ENCODE measurements around the gene CDH15. TPM values are rescaled to one million over a fixed set of nuclear protein-coding genes. Genes with fewer than 3 reads are reported as not detected.
"Not testable (repeated sequence)": the region's sequence is repeated elsewhere in the genome, so short reads cannot be mapped to it uniquely, and the experiment has no call there.

Gene CDH15
- total and polyA plus RNA-seq, 9 donors: 0.10 to 0.45 (median 0.30) TPM; not detected in 5

DNA sequence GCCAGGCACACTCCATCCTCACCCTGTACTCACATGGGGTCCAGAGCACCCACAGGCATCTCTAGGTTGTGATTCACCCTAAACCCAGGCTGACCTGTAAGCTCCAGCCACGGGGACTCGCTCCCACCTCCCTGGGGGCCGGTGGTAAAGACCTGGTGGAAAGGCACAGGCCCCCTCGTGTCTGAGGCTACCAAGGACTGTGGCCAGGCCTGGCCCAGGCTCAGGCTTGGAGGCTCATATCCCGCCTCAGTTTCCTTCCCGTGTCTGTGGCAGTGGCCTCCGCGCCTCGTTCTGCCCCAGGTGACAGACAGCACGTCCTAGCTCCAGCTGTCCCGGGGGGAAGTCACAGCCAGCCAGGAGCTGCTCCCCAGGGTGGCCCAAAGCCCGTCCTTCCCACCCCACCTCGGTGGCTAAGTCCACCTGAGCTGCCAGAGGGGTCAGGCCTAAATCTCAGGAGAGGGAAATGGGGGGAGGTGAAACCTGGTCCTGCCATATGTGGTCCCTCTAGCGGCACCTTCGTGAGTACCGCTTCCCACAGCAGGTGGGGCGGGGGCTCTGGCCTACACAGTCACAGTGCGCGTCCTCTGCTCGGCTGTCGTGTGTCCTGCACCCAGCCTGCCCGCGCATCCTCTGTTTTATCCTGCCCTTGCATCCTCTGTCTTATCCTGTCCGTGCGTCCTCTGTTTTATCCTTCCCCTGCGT, 12.6 kb downstream of the CDH15 start:
- H3K36me3 ChIP-seq: no peaks in the 10 kb centered on the region
- no peak for DNase-seq
- TF ChIP-seq, protein P1, sequence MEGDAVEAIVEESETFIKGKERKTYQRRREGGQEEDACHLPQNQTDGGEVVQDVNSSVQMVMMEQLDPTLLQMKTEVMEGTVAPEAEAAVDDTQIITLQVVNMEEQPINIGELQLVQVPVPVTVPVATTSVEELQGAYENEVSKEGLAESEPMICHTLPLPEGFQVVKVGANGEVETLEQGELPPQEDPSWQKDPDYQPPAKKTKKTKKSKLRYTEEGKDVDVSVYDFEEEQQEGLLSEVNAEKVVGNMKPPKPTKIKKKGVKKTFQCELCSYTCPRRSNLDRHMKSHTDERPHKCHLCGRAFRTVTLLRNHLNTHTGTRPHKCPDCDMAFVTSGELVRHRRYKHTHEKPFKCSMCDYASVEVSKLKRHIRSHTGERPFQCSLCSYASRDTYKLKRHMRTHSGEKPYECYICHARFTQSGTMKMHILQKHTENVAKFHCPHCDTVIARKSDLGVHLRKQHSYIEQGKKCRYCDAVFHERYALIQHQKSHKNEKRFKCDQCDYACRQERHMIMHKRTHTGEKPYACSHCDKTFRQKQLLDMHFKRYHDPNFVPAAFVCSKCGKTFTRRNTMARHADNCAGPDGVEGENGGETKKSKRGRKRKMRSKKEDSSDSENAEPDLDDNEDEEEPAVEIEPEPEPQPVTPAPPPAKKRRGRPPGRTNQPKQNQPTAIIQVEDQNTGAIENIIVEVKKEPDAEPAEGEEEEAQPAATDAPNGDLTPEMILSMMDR (IDR thresholded peaks at IDR 0.05): no peak
- TF ChIP-seq POLR2A (IDR thresholded peaks at IDR 0.05) (no peak), EP300 (IDR thresholded peaks at IDR 0.05) (no peak)
- 57 to 64% (median 63%) methylated on average over 26 of the region's 26 CpGs for WGBS, 3 donors
- intact Hi-C loops (cut with DNase I): no loop called here
- no peaks in the 10 kb centered on the region for H3K27me3 ChIP-seq
- H3K4me1 ChIP-seq (ENCODE audit: insufficient read depth): no peaks in the 10 kb centered on the region
- no peak overlapping the region for H3K27ac ChIP-seq
- no peak overlapping the region for H3K4me3 ChIP-seq
- no peaks in the 10 kb centered on the region for H3K9me3 ChIP-seq

DNA sequence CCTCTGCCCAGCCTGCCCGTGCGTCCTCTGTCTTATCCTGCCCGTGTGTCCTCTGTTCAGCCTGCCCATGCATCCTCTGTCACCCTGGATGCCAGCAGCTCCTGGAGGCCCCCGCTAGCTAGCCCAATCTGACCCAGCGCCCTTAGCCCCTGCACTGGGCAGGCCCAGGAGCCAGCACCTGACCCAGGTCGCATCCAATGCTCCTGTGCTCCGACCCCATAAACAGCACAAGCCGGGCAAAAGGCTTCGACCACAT, 13.1 kb downstream of the CDH15 start:
- Histone ChIP-seq H3K27me3 (no peaks in the 10 kb centered on the region), H3K9me3 (no peaks in the 10 kb centered on the region), H3K27ac (no peak overlapping the region), H3K4me3 (no peak overlapping the region), H3K4me1 (ENCODE audit: insufficient read depth) (no peaks in the 10 kb centered on the region), H3K36me3 (no peaks in the 10 kb centered on the region)
- intact Hi-C loops (cut with DNase I): no loop called here
- no peak for DNase-seq
- TF ChIP-seq EP300 (IDR thresholded peaks at IDR 0.05) (no peak), POLR2A (IDR thresholded peaks at IDR 0.05) (no peak)
- TF ChIP-seq, protein P1 (IDR thresholded peaks at IDR 0.05): no peak
- WGBS, 3 donors: 66 to 72% (median 69%) methylated on average over 9 of the region's 9 CpGs

DNA sequence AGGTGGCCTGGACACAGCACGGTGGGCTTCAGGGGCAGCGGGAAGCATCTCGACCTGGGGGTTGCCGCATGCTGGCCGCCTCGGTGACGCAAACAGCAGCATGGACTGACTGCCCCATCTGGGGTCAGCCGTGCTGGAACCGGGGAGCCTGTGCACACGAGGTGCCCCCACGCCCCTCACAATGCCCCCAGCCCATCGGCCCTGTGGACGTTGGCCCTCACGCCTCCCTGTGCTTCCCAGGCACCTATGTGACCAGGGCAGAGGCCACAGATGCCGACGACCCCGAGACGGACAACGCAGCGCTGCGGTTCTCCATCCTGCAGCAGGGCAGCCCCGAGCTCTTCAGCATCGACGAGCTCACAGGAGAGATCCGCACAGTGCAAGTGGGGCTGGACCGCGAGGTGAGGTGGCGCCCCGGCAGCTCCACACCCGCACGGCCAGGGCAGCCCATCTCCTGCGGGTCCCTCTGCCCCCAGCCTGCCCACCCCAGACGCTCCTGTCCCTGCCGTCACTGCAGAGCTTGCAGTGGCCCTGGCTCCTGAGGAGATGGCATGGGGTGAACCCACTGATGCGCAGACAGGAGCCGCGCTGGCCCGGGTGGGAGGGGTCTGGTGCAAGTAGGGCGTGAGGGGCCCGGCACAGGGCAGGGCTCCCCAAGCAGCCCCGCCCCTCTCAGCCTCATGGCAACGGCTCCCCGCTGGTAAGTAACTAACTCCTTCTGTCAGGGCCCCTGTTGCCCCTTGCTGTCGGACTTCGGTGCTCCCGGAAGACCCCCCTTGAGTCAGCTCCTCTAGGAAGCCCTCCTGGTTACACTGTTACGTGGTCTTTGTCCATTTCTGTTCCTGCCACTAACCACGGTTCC, 13.6 kb downstream of the CDH15 start:
- Histone ChIP-seq H3K9me3 (no peaks in the 10 kb centered on the region), H3K4me3 (no peak overlapping the region), H3K36me3 (no peaks in the 10 kb centered on the region), H3K27me3 (no peaks in the 10 kb centered on the region), H3K27ac (no peak overlapping the region), H3K4me1 (ENCODE audit: insufficient read depth) (no peaks in the 10 kb centered on the region)
- 56 to 66% (median 58%) methylated on average over 29 to 48 of the region's 48 CpGs for WGBS, 3 donors
- TF ChIP-seq EP300 (IDR thresholded peaks at IDR 0.05) (no peak), POLR2A (IDR thresholded peaks at IDR 0.05) (no peak)
- TF ChIP-seq, protein P1 (IDR thresholded peaks at IDR 0.05): no peak
- intact Hi-C loops (cut with DNase I): no loop called here
- no peak for DNase-seq

DNA sequence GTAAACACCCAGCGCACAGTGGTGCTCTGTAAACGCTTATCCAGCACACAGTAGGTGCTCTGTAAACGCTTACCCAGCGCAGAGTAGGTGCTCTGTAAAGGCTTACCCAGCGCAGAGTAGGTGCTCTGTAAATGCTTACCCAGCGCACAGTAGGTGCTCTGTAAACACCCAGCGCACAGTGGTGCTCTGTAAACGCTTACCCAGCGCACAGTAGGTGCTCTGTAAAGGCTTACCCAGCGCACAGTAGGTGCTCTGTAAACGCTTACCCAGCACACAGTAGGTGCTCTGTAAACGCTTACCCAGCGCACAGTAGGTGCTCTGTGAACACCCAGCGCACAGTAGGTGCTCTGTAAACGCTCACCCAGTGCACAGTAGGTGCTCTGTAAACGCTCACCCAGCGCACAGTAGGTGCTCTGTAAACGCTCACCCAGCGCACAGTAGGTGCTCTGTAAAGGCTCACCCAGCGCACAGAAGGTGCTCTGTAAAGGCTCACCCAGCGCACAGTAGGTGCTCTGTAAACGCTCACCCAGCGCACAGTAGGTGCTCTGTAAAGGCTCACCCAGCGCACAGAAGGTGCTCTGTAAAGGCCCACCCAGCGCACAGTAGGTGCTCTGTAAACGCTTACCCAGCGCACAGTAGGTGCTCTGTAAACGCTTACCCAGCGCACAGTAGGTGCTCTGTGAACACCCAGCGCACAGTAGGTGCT, 14.5 kb downstream of the CDH15 start:
- H3K27me3 ChIP-seq; intact Hi-C loops (cut with DNase I); H3K36me3 ChIP-seq; H3K4me3 ChIP-seq; H3K27ac ChIP-seq; H3K9me3 ChIP-seq; DNase-seq; H3K4me1 ChIP-seq (ENCODE audit: insufficient read depth): not testable (repeated sequence)
- WGBS, 3 donors: 90 to 94% (median 91%) methylated on average over 25 to 30 of the region's 30 CpGs

DNA sequence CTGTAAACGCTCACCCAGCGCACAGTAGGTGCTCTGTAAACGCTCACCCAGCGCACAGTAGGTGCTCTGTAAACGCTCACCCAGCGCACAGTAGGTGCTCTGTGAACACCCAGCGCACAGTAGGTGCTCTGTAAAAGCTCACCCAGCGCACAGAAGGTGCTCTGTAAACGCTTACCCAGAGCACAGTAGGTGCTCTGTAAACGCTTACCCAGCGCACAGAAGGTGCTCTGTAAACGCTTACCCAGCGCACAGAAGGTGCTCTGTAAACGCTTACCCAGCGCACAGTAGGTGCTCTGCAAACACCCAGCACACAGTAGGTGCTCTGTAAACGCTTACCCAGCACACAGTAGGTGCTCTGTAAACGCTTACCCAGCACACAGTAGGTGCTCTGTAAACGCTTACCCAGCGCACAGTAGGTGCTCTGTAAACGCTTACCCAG, 15.1 kb downstream of the CDH15 start:
- WGBS, 3 donors: 86 to 90% (median 88%) methylated on average over 20 of the region's 20 CpGs
- H3K27ac ChIP-seq; DNase-seq; H3K36me3 ChIP-seq; H3K9me3 ChIP-seq; H3K4me3 ChIP-seq; H3K27me3 ChIP-seq; intact Hi-C loops (cut with DNase I); H3K4me1 ChIP-seq (ENCODE audit: insufficient read depth): not testable (repeated sequence)

All from ovary (tissue), 9 donors.